Measurements from ENCODE around the gene TFAP2A.

Gene TFAP2A

DNA sequence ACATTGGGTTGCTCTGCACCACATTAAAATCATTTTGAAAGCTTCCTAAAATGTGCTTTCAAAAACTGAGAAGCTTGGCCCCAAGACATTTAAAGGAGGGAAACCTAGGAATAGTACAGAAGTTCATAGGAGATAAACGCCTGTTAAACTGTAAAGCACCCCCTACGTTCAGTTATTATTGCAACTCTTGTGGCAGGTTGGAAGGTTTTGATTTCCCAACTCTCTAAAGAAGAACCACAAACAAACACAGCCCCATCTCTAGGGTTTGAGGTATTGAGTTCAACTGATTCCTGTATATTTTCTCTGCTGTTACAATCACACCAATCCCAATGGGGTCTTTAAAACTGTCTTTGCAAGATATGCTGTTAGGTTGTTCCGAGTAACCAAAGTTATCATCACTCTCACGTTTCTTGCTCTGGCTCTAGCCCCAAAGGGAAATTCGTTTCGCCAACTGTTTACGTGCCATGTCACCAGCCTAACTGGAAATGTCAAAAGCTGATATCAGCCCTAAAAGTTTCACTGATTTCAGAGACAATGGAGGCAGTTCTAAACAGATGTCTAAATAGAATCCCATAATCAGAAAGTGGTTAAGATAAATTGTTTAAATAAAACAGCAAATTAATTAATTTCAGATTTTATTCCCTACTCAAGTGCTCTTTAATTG lies 12.1 kb downstream of the TFAP2A start:
- in situ Hi-C loops (cut with HindIII; ENCODE audit: low sequenced_read_pairs), result no loop called here

DNA sequence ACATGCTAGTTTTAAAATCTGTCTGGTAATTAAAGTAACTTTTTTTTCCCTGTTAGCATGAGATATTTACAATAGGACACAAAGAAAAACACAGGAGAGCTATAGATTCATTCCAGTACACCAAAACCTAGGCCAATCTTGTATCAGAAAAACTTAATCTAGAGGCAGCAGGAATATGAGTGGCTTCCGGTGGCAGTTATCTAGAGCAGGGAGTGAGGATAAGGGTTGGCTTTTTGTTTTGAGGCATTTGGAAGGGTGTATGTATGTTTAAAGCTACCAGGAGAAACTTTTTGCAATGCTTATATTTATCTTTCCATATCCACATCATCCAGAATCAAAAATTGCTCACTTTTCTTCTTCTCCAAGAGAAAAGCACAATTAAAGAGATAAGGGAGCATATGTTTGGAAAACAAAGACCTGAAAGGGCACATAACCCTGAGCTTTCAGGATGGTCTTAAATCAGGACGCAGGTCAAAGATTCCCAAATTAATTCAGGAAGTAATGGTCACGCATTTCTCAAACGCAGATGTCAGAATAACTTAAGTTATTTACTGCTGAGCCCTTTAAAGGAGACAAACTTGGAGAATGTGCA lies 13.1 kb downstream of the TFAP2A start:
- in situ Hi-C loops (cut with HindIII; ENCODE audit: low sequenced_read_pairs), result no loop called here

DNA sequence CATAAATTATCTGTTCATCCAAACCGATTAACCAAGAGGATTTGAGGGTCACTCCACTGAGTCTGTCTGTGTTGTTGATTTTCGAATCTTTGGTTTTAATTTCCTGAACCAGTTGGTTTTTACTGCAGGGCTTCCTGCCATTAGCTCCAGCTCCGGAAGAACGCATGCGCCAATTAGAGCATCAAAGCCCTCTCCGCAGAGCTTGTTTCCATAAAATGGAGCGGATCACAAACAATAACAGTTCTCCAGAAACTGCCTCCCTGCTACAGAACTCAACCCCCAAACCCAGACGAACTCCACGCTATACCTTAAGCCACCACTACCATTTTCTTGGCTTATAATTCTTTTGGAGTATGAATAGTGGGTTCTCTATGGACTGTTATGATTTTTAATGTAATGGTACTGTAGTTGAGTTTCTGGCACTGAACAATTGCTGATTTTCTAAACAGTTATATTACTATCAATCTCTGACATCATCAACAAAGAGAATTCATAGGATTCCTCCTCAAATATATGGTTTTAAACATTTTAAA lies 13.8 kb downstream of the TFAP2A start:
- in situ Hi-C loops (cut with HindIII; ENCODE audit: low sequenced_read_pairs), result no loop called here

GRCh38 chr6:10400330-10400729 lies 14.5 kb downstream of the TFAP2A start:
- in situ Hi-C loops (cut with HindIII; ENCODE audit: low sequenced_read_pairs), result no loop called here

DNA sequence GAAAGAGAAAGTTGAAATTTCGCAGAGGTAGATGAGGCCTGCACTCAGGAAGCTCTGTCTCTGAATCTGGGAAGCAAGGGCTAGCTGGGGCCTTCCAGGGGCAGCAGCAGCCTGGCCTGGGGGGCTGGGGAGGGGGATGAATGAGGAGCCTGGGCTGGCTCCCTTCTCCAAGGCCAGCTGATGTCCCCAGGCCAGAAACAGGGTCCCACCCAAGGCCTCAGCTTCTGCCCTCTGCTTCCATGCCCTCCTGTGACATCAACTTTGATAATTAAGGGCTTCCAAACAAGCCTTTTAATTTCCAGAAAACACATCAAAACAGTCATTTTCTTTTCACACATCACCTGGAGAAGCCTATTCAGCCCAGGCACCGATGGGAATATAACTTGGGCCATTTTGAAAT lies 15.4 kb downstream of the TFAP2A start:
- in situ Hi-C loops (cut with HindIII; ENCODE audit: low sequenced_read_pairs), result no loop called here

DNA sequence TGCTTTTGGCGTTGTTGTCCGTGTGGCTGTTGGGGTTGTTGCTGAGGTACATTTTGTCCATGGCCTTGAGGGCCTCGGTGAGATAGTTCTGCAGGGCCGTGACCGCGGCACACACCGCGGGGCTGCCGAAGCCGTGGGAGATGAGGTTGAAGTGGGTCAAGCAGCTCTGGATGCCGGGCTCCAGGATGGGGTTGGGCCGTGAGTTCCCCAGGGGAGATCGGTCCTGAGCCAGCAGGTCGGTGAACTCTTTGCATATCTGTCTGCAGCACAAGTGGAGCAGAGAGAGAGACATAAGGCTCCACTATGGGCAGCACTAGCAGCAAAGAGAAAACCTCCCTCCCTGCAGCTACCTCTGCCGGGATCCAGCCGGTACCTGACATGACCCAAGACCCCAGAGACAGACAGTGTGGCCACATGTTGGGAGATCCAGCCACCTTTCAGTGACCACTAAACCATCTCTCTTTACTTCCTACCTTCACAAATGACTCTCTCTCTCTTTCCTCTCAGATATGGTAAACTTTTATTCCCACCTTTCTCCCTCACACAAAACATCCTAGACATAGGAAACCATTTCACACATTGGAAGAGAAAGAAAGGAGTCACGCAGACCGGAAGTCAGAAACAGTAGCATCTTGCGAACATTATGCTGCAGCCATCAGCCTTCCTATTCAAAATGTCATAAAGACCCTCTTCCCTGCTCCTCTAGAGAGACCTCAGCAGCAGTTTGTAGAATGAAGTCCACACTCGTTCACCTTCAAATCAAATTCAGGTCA lies 16.2 kb downstream of the TFAP2A start:
- in situ Hi-C loops (cut with HindIII; ENCODE audit: low sequenced_read_pairs), result no loop called here

- in situ Hi-C loops (cut with HindIII; ENCODE audit: low sequenced_read_pairs), result no loop called here
These were observed 17.0 kb downstream of the TFAP2A start for GRCh38 chr6:10397756-10398445.

DNA sequence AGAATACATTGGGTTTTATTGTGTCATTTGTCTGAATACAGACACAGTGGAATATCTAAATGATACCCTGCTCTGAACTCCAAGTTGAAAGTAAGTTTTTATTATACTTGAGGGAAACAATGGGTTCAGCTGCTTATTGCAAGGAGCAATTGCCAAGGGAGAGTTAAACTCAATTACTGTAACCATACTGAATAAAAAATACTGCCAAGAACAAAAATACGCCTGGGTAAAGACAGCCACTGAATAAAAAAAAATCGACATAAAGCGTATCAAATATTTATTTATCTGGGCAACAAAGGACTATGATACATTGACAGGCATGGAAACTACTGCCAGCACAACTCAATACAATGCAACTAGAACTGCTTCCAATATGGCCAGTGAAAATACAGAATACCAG lies 18.1 kb downstream of the TFAP2A start:
- in situ Hi-C loops (cut with HindIII; ENCODE audit: low sequenced_read_pairs), result no loop called here

GRCh38 chr6:10395704-10396546 lies 18.9 kb downstream of the TFAP2A start:
- in situ Hi-C loops (cut with HindIII; ENCODE audit: low sequenced_read_pairs), result no loop called here

- in situ Hi-C loops (cut with HindIII; ENCODE audit: low sequenced_read_pairs), result no loop called here
These were observed 19.6 kb downstream of the TFAP2A start for GRCh38 chr6:10395171-10395703.

DNA sequence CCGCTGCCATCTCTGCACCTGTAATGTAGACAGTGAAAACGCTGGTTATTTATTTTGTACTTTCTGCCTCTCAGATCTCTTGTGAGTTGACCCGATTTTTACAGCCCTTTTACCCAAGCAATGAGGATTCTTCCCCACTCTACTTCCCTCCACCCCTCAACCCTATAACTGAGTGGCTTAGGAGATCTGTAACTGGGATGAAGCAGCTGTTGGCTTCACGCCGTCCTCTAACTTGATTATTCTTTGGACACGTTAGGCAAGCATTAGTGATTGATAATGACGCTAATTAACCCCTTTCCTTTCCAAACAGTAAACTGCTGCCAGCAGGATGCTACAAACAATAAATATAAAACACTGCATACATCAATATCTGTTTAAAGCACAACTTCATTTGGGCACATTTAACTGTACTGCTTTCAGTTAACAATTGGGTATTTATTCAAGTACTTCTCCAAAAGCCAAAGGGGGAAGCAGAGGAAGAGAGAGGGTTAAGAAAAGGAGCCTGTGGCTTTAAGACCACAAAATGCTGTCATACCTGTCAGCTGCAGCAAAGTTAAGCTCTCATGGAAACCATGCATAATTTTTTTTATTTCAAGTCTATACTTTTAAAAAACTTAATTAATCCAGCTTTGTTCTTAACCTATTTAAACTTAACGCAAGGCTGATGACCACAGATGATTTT lies 21.2 kb downstream of the TFAP2A start:
- in situ Hi-C loops (cut with HindIII; ENCODE audit: low sequenced_read_pairs), result no loop called here

DNA sequence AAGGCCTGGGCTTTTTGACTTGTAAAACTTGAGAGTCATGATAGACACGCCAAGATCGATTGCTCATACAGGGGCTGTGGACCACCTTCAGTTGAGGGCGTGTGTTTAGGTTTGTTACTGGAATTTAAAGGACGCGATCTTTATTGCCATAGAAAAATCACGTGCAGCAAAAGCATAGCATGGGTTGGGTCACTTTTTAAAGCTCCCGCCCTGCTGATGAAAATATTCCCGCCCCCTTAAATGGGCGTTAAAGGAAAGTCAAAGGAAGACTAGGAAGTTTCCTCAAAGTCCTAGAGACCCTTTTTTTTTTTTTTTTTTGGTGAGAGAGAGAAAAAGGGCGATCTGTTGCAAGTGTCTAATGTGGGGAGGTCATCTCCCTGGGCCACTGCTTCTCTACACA lies 23.1 kb downstream of the TFAP2A start:
- in situ Hi-C loops (cut with HindIII; ENCODE audit: low sequenced_read_pairs), result no loop called here

GRCh38 chr6:10391299-10391630 lies 23.6 kb downstream of the TFAP2A start:
- in situ Hi-C loops (cut with HindIII; ENCODE audit: low sequenced_read_pairs), result no loop called here

GRCh38 chr6:10390495-10391298 lies 24.2 kb downstream of the TFAP2A start:
- in situ Hi-C loops (cut with HindIII; ENCODE audit: low sequenced_read_pairs), result no loop called here

DNA sequence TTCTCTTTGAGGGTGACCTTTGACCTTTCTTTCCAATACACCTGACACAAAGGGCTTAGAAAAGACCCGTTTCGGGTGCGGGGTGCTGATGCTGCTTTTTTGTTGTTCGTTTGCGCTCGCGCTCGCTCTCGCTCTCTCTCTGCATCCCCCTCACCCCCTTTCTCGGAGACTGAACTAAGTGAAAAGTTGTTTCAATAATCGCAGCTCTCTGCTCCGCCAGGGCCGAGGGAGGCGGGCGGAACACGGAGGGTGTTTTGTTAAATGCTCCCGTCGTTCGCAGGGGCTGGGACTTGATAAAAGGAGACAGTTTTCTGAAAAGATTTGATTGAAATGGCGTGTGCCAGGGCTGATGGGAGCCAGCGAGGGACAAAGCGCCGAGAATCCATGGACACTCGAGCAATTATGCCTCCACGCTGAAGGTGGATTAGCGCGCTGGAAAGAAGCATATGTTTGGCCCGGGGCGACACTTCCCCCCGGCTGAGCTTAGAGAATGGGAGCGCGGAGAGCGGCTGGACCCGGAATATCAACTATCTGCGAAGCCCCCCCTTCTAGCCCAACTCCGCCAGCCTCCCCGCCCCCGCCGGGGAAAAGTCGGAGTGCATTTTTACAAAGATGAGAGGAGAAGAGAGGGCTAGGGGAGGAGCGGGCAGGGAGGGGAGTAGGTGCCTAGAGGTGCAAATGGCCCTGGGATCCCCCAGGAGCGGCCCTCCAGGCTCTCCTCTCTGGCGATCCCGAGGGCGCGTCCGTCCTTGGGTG lies 25.0 kb downstream of the TFAP2A start:
- in situ Hi-C loops (cut with HindIII; ENCODE audit: low sequenced_read_pairs), result no loop called here

- in situ Hi-C loops (cut with HindIII; ENCODE audit: low sequenced_read_pairs), result no loop called here
These were observed 27.9 kb downstream of the TFAP2A start for GRCh38 chr6:10386756-10387654.

- in situ Hi-C loops (cut with HindIII; ENCODE audit: low sequenced_read_pairs), result no loop called here
These were observed 28.7 kb downstream of the TFAP2A start for GRCh38 chr6:10386220-10386619.
